Fibroblast of pulmonary artery (primary cell): Measurements from ENCODE around the gene WBP1L.

Source experiments
- DNase-seq: peaks from one replicate; pipeline ENCODE4 v3.0.0-alpha.2; 2010; ENCODE audit warnings: low read depth
- H3K4me3 ChIP-seq: replicated peaks from 2 replicates; pipeline ENCODE4 v1.5.1; 2011; ENCODE audit warnings: low read depth, mild to moderate bottlenecking, control low read depth, low read length, moderate library complexity
- TF ChIP-seq, protein P1 (sequence below): IDR thresholded peaks from 2 replicates; pipeline ENCODE4 v1.5.1; 2011; ENCODE audit warnings: mild to moderate bottlenecking, control low read depth, low read length, inconsistent platforms; ENCODE audit errors: missing control alignments

Gene WBP1L

DNA sequence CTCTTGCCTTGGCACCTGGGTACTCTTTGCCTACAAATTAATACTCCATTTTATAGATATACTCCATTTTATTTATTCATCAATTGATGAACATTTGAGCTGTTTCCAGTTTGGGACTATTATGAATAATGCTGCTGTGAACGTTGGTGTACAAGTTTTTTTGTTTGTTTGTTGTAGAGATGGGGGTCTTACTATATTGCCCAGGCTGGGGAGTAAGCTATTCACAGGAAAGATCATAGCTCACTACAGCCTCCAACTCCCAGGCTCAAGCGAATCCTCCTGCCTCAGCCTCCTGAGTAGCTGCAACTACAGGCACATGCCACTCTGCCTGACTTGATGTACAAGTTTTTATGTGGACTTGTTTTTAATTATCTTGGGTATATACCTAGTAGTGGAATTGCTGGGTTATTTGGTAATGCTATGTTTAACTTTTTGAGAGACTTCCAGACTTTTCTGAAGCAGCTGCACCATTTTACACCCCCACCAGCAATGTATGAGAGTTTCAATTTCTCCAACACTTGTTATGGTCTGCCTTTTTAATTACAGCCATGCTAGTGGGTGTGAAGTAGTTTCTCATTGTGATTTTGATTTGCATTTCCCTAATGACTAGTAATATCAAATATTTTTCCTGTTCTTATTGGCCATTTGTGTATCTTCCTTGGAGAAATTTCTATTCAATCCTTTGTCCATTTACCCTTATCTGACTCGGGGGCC is 15.9 kb downstream of the WBP1L start:
- no peak for DNase-seq
- TF ChIP-seq, protein P1, sequence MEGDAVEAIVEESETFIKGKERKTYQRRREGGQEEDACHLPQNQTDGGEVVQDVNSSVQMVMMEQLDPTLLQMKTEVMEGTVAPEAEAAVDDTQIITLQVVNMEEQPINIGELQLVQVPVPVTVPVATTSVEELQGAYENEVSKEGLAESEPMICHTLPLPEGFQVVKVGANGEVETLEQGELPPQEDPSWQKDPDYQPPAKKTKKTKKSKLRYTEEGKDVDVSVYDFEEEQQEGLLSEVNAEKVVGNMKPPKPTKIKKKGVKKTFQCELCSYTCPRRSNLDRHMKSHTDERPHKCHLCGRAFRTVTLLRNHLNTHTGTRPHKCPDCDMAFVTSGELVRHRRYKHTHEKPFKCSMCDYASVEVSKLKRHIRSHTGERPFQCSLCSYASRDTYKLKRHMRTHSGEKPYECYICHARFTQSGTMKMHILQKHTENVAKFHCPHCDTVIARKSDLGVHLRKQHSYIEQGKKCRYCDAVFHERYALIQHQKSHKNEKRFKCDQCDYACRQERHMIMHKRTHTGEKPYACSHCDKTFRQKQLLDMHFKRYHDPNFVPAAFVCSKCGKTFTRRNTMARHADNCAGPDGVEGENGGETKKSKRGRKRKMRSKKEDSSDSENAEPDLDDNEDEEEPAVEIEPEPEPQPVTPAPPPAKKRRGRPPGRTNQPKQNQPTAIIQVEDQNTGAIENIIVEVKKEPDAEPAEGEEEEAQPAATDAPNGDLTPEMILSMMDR: no peak
- no peak overlapping the region for H3K4me3 ChIP-seq

DNA sequence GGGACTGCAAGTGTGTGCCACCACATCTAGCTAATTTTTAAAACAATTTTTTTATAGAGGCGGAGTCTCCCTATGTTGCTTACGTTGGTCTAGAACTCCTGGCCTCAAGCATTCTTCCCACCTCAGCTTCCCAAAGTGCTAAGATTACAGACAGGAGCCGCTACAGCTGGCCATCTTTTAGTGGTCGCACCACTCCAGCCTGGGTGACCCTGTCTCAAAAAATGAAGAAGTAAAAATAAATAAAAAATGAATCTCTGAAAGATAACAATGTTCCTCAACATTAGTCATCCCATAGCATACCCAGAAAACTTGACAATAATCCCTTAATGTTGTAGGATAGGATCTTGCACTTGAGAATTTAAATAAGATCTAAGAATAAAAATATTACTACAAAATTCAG is 18.2 kb downstream of the WBP1L start:
- no peak for DNase-seq
- TF ChIP-seq, protein P1: no peak

DNA sequence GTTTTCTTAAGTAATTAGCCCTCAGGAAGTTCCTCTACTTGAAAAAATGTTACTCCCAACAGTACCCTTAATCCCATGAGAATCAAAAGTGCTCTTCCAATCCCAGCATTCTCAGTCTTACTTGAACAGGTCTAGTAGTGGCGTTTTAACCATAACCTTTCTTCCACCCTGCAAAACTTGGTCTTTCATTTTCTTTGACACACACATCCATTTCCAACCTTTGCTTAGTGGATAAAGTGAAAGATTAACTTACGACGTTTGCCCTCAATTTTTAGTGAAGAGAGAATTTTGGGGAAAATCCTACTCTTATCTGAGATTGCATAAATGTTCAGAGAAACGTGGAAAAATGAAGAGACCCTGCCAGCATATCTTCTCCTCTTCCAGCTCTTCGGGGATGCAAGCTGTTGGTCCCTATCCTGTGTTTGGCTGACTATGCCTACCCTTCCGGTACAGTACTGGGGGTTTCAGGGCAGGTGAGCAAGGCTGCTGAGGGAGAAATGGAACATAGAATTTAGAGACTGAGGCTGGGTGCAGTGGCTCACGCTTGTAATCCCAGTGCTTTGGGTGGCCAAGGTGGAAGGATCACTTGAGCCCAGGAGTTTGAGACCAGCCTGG is 18.8 kb downstream of the WBP1L start:
- no peak for DNase-seq
- H3K4me3 ChIP-seq: no peak overlapping the region

More for the DNA sequence above, 18.2 kb downstream of the WBP1L start:
- no peak overlapping the region for H3K4me3 ChIP-seq

DNA sequence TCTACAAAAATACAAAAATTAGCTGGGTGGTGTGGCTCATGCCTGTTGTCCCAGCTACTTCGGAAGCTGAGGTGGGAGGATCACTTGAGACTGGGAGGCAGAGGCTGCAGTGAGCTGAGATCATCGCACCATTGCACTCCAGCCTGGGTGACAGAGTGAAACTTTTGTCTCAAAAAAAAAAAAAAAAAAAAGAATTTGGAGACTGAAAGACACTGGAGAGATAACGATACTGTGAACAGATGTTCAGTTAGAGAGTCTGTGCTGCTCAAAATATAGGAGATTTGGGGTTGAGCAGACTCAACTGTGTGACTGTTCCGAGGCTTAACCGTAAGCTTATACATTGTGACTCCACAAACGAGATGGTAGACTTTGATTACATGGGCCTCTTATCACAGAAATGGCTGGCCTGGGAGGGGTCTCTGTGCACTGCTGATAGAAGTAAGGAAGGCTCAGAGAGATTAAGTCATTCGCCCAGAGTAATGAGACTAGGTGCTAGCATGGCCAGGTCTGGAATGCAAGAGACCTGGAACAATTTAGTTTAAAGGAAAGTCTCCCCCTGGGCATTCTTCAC is 19.4 kb downstream of the WBP1L start:
- no peak for DNase-seq
- TF ChIP-seq, protein P1: no peak
- no peak overlapping the region for H3K4me3 ChIP-seq

More for the DNA sequence above, 18.8 kb downstream of the WBP1L start:
- TF ChIP-seq, protein P1: no peak

DNA sequence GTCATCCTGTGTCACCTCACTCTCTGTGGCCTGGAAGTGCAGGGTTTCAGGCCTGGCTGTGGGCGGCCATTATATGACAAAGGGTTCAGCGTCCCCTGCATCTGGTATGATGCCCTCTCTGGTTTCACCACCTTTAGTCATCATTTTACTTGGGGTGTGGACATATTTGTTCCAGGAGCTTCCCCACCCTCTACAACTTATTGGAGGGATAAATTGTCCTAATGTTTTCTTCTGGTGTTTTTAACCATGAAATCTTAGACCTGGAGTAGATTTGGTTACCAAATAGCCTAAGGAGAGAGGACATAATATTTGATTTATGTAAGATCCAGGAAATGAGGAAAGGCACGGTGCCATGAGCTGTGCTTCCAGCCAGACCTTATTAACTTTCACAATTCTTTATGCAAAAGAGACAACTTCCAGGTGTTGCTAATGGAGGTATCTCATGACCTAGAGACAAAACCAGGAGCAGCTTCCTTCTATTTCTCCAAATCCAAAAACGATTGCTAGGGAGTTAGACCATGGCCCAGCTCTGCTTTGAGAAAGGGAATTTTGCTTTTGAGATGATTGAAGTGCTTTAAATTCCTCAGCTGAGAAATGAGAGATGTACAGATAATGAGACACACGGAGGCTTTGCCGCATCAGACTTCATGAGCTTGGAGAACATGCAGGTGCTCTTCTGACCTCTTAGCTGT is 20.9 kb downstream of the WBP1L start:
- TF ChIP-seq, protein P1: no peak
- peak; percentile 74 for DNase-seq
- no peak overlapping the region for H3K4me3 ChIP-seq

DNA sequence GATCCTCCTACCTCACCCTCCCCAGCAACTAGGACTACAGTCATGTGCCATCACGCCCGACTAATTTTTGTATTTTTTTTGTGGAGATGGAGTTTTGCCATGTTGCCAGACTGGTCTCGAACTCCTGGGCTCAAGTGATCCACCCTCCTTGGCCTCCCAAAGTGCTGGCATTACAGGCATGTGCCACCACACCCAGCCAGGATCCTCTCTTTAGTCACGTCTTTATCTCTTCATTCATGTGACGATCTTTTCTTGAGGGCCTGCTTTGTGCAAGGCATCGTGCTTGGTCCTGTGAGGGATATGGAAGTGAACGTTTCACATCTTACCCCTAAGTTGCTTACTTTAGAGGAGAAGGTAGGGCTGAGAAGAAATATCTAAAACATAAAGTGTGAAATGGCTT is 21.6 kb downstream of the WBP1L start:
- TF ChIP-seq, protein P1: no peak
- DNase-seq: no peak
- no peak overlapping the region for H3K4me3 ChIP-seq
